HEK293 (cell line): ENCODE measurements around the gene FFAR1.

Source experiments
- CTCF ChIA-PET: fragments of 350-600 bp; formaldehyde crosslinking; extraction: SDS; loops from one replicate; lab custom pipeline; 2021; ENCODE audit warnings: antibody characterized with exemption; lab: Yijun Ruan, JAX
- POLR2A ChIA-PET: fragments of 300-600 bp; formaldehyde crosslinking; extraction: SDS; loops from one replicate; lab custom pipeline; 2020; ENCODE audit warnings: antibody characterized with exemption, inconsistent platforms; lab: Yijun Ruan, JAX
- H3K27ac ChIP-seq: fragments of 200-500 bp; sonication (Bioruptor generic); 2 replicates; pipeline ENCODE4 v1.5.1; 2014; ENCODE audit warnings: low read depth, low read length, control low read depth, inconsistent platforms; ENCODE audit errors: extremely low read depth
- H3K36me3 ChIP-seq, 2 experiments: fragments of 200-500 bp in 1 of 2; sonication (Bioruptor generic) in 1 of 2; 1 replicate in 1 of 2; 2 replicates in 1 of 2; pipeline ENCODE4 v1.5.1; 2014 to 2017; ENCODE audit warnings: inconsistent platforms in 2 of 2, low read length in 2 of 2; ENCODE audit not compliant: control insufficient read depth in 2 of 2, insufficient read depth in 1 of 2
- H3K4me1 ChIP-seq: fragments of 200-500 bp; sonication (Bioruptor generic); 2 replicates; pipeline ENCODE4 v1.5.1; 2014; ENCODE audit warnings: mild to moderate bottlenecking, low read length, inconsistent platforms; ENCODE audit not compliant: control insufficient read depth, insufficient read depth
- H3K4me3 ChIP-seq: 2 replicates; pipeline ENCODE4 v1.5.1; 2011; ENCODE audit warnings: low read depth, mild to moderate bottlenecking, control low read depth, low read length, moderate library complexity
- H3K9me3 ChIP-seq: fragments of 200-500 bp; sonication (Bioruptor generic); 2 replicates; pipeline ENCODE4 v1.5.1; 2014; ENCODE audit warnings: low read depth, low read length, inconsistent platforms; ENCODE audit not compliant: control insufficient read depth, insufficient read depth
- GLIS1 ChIP-seq: fragments of 450-650 bp; formaldehyde crosslinking; IDR thresholded peaks from 2 replicates; pipeline ENCODE4 v1.5.1; 2016; ENCODE audit warnings: missing biosample characterization, missing genetic modification characterization
- GLIS2 ChIP-seq: fragments of 450-650 bp; formaldehyde crosslinking; IDR thresholded peaks from 2 replicates; pipeline ENCODE4 v1.5.1; 2016; ENCODE audit warnings: missing biosample characterization, missing genetic modification characterization
- KLF9 ChIP-seq: fragments of 450-650 bp; formaldehyde crosslinking; IDR thresholded peaks from 2 replicates; pipeline ENCODE4 v1.5.1; 2016; ENCODE audit warnings: missing biosample characterization, missing genetic modification characterization, low read depth
- TCF7L2 ChIP-seq: IDR thresholded peaks from 2 replicates; pipeline ENCODE4 v1.6.1; 2011; ENCODE audit warnings: low read depth, mild to moderate bottlenecking, inconsistent platforms, low read length, moderate library complexity, borderline replicate concordance
- ZNF10 ChIP-seq: fragments of 450-650 bp; formaldehyde crosslinking; IDR thresholded peaks from 2 replicates; pipeline ENCODE4 v1.5.1; 2017; ENCODE audit warnings: missing biosample characterization, missing genetic modification characterization
- ZNF138 ChIP-seq: fragments of 450-650 bp; formaldehyde crosslinking; IDR thresholded peaks from 2 replicates; pipeline ENCODE4 v1.5.1; 2016; ENCODE audit warnings: missing biosample characterization, missing genetic modification characterization, borderline replicate concordance
- ZNF140 ChIP-seq: fragments of 450-650 bp; formaldehyde crosslinking; IDR thresholded peaks from 2 replicates; pipeline ENCODE4 v1.5.1; 2016; ENCODE audit warnings: missing biosample characterization, missing genetic modification characterization
- ZNF16 ChIP-seq: fragments of 450-650 bp; formaldehyde crosslinking; IDR thresholded peaks from 2 replicates; pipeline ENCODE4 v1.5.1; 2016; ENCODE audit warnings: low read depth, missing biosample characterization, missing genetic modification characterization
- ZNF174 ChIP-seq: fragments of 450-650 bp; formaldehyde crosslinking; IDR thresholded peaks from 2 replicates; pipeline ENCODE4 v1.5.0; 2017; ENCODE audit warnings: missing biosample characterization, mild to moderate bottlenecking, missing genetic modification characterization
- ZNF2 ChIP-seq: fragments of 450-650 bp; formaldehyde crosslinking; IDR thresholded peaks from 2 replicates; pipeline ENCODE4 v1.5.1; 2016; ENCODE audit warnings: missing biosample characterization, missing genetic modification characterization
- ZNF24 ChIP-seq: fragments of 450-650 bp; formaldehyde crosslinking; IDR thresholded peaks from 2 replicates; pipeline ENCODE4 v1.5.1; 2016; ENCODE audit warnings: missing biosample characterization, missing genetic modification characterization
- ZNF366 ChIP-seq: fragments of 450-650 bp; formaldehyde crosslinking; conservative IDR thresholded peaks from 2 replicates; pipeline ENCODE4 v1.5.1; 2016; ENCODE audit warnings: missing biosample characterization, missing genetic modification characterization
- ZNF48 ChIP-seq: fragments of 450-650 bp; formaldehyde crosslinking; IDR thresholded peaks from 2 replicates; pipeline ENCODE4 v1.5.1; 2016; ENCODE audit warnings: missing biosample characterization, missing genetic modification characterization
- ZNF660 ChIP-seq: fragments of 450-650 bp; IDR thresholded peaks from 2 replicates; pipeline ENCODE4 v1.5.1; 2018; ENCODE audit warnings: missing biosample characterization, mild to moderate bottlenecking, missing genetic modification characterization
- ZNF792 ChIP-seq: fragments of 450-650 bp; formaldehyde crosslinking; IDR thresholded peaks from 2 replicates; pipeline ENCODE4 v1.5.1; 2016; ENCODE audit warnings: missing biosample characterization, missing genetic modification characterization
- TF ChIP-seq, protein P1 (sequence below): sonication (generic); formaldehyde crosslinking; IDR thresholded peaks from 2 replicates; pipeline ENCODE4 v1.8.1; 2022; ENCODE audit warnings: mild to moderate bottlenecking, moderate library complexity, missing genetic modification reagents
- TF ChIP-seq, protein P2 (sequence below): fragments of 450-650 bp; formaldehyde crosslinking; IDR thresholded peaks from 2 replicates; pipeline ENCODE4 v1.5.1; 2016; ENCODE audit warnings: missing biosample characterization, missing genetic modification characterization

The FFAR1 gene

DNA sequence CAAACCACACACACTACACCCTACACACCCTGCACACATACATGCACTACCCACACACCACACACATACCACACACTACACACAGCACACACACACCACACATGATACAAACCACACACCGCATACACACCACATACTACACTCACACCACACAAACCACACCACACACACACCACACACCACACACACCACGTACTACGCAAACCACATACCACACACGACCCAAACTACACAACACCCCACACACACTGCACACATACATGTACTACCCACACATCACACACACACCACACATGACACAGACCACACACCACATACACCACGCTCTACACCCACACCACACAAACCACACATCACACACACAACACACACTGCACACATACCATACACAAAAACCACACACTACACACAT lies 49.1 kb upstream of the FFAR1 start (continued):
- TF ChIP-seq ZNF16 (tag by site-specific recombination): no peak; the same call in 1 of the 2 replicates
- no peak for TF ChIP-seq ZNF792
- TF ChIP-seq ZNF2: no peak
- TF ChIP-seq, protein P1, sequence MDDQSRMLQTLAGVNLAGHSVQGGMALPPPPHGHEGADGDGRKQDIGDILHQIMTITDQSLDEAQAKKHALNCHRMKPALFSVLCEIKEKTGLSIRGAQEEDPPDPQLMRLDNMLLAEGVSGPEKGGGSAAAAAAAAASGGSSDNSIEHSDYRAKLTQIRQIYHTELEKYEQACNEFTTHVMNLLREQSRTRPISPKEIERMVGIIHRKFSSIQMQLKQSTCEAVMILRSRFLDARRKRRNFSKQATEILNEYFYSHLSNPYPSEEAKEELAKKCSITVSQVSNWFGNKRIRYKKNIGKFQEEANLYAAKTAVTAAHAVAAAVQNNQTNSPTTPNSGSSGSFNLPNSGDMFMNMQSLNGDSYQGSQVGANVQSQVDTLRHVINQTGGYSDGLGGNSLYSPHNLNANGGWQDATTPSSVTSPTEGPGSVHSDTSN (CRISPR knock-in tag): no peak
- no peak for TF ChIP-seq ZNF174

DNA sequence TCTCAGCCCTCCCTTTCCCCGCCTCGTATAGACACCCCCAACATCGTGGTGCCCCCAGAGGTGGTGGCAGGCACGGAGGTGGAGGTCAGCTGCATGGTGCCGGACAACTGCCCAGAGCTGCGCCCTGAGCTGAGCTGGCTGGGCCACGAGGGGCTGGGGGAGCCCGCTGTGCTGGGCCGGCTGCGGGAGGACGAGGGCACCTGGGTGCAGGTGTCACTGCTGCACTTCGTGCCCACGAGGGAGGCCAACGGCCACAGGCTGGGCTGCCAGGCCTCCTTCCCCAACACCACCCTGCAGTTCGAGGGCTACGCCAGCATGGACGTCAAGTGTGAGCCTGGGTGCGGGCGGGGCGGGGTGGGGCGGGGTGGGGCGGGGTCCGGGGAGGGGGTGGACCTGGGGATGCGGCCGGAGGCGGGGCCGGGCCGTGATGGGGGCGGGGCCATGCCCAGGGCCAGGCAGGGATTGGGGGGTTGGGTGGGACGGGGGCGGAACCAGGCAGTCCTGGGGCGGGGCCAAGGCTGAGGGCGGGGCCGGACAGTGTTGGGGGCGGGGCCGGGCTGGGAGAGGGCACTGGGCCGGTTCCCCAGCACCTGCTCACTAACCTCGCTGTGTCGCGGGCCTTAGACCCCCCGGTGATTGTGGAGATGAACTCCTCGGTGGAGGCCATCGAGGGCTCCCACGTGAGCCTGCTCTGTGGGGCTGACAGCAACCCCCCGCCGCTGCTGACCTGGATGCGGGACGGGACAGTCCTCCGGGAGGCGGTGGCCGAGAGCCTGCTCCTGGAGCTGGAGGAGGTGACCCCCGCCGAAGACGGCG lies 48.0 kb upstream of the FFAR1 start:
- no peak overlapping the region for H3K27ac ChIP-seq
- ChIA-PET POLR2A (no interaction called here), CTCF (interaction anchor here (1.0 kb wide), 1 partner anchor 196 kb away, joined by 3 read pairs; no protein-coding TSS in a partner anchor)
- no peaks in the 10 kb centered on the region; a peak in 1 of 3 replicates for H3K36me3 ChIP-seq
- no peaks in the 10 kb centered on the region for H3K9me3 ChIP-seq
- no peak for TF ChIP-seq TCF7L2
- TF ChIP-seq KLF9: 0 out of 2 replicates have a peak, but pooled peaks have one; percentile 14
- 0 out of 2 replicates have a peak, but pooled peaks have one; percentile 6 for TF ChIP-seq GLIS1 (tag by site-specific recombination)
- no peak overlapping the region for H3K4me3 ChIP-seq
- no peaks in the 10 kb centered on the region for H3K4me1 ChIP-seq

DNA sequence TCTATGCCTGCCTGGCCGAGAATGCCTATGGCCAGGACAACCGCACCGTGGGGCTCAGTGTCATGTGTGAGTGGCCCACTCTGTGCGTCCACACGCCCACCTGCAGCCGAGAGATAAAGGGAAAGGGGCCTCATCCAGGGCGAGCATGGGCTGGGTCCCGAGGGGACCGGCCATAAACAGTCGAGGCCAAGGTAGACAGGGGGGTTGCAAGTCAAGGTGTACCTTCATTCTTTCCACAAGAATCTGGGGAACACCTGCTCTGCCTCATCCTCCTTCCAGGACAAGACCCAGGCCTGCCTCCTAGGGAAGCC lies 47.4 kb upstream of the FFAR1 start:
- H3K4me3 ChIP-seq: no peak overlapping the region
- TF ChIP-seq ZNF366 (tag by site-specific recombination): no peak
- no peak for TF ChIP-seq ZNF140 (tag by site-specific recombination)
- TF ChIP-seq GLIS2: peak; percentile 36; the same call in 1 of the 2 replicates
- TF ChIP-seq, all 188 proteins: peak for 1
- Histone ChIP-seq H3K9me3 (no peaks in the 10 kb centered on the region), H3K36me3 (no peaks in the 10 kb centered on the region; a peak in 1 of 3 replicates), H3K4me1 (no peaks in the 10 kb centered on the region), H3K27ac (no peak overlapping the region)
- ChIA-PET POLR2A (no interaction called here), CTCF (interaction anchor here (1.0 kb wide), 1 partner anchor 195 kb away, joined by 3 read pairs; no protein-coding TSS in a partner anchor)

DNA sequence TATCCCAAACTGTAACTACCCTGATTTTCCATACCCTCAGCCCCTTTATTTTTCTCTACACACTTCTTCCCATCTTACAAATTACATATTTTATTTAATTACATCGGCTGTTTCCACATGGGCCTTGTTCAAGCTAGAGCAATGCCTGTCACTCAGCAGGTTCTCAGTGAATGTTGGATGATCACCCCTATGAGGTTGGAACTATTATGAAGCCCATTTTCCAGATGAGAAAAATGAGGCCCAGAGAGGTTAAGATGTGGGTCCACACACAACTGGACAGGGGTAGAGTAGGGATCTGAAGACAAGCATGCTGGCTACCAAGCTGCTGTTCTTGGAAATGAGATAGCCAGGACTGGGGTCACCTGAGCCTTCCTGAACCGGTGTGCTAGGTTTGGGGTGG lies 45.7 kb upstream of the FFAR1 start:
- no peaks in the 10 kb centered on the region for H3K4me1 ChIP-seq
- ChIA-PET POLR2A (interaction anchor here (0.6 to 0.7 kb wide), 2 partner anchors 11 to 806 kb away, joined by 6 to 7 read pairs; no protein-coding TSS in a partner anchor), CTCF (interaction anchor here (0.6 to 1.7 kb wide), 3 partner anchors 16 to 392 kb away, joined by 3 to 4 read pairs (median 4); no protein-coding TSS in a partner anchor)

More for the DNA sequence above, 45.7 kb upstream of the FFAR1 start:
- Histone ChIP-seq H3K9me3 (no peaks in the 10 kb centered on the region), H3K36me3 (no peaks in the 10 kb centered on the region; a peak in 1 of 3 replicates), H3K4me3 (no peak overlapping the region), H3K27ac (no peak overlapping the region)
- TF ChIP-seq ZNF138 (no peak), ZNF24 (no peak), ZNF48 (tag by site-specific recombination) (no peak), ZNF10 (tag by site-specific recombination) (no peak), ZNF660 (no peak)
- TF ChIP-seq, protein P2, sequence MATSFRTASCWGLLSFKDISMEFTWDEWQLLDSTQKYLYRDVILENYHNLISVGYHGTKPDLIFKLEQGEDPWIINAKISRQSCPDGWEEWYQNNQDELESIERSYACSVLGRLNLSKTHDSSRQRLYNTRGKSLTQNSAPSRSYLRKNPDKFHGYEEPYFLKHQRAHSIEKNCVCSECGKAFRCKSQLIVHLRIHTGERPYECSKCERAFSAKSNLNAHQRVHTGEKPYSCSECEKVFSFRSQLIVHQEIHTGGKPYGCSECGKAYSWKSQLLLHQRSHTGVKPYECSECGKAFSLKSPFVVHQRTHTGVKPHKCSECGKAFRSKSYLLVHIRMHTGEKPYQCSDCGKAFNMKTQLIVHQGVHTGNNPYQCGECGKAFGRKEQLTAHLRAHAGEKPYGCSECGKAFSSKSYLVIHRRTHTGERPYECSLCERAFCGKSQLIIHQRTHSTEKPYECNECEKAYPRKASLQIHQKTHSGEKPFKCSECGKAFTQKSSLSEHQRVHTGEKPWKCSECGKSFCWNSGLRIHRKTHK (tag by site-specific recombination): no peak
